GM12891 (cell line): ENCODE data around the gene GPR183.

Experiments used
- PAX5 ChIP-seq: IDR thresholded peaks from 2 replicates; pipeline ENCODE4 v1.6.1; 2011; ENCODE audit warnings: low read length, moderate library complexity, mild to moderate bottlenecking; ENCODE audit not compliant: insufficient read depth, severe bottlenecking
- POLR2A ChIP-seq: IDR thresholded peaks from 2 replicates; pipeline ENCODE4 v1.6.1; 2011; ENCODE audit warnings: low read depth, low read length, control low read depth
- POLR2AphosphoS5 ChIP-seq: IDR thresholded peaks from 2 replicates; pipeline ENCODE4 v1.6.1; 2011; ENCODE audit warnings: low read depth, low read length, control low read depth
- SPI1 ChIP-seq: IDR thresholded peaks from 2 replicates; pipeline ENCODE4 v1.6.1; 2011; ENCODE audit warnings: low read depth, low read length, control low read depth
- TAF1 ChIP-seq: IDR thresholded peaks from 2 replicates; pipeline ENCODE4 v1.6.1; 2011; ENCODE audit warnings: low read depth, low read length, control low read depth

GRCh38 chr13:99354371-99354951 lies 47.3 kb upstream of the GPR183 start:
- no peak for TF ChIP-seq TAF1
- TF ChIP-seq SPI1, result no peak
- no peak for TF ChIP-seq POLR2A
- no peak for TF ChIP-seq POLR2AphosphoS5
- no peak for TF ChIP-seq PAX5
